Spleen (tissue), 11 donors: ENCODE measurements around the gene MTG1. TPM values are rescaled to one million over a fixed set of nuclear protein-coding genes. Genes with fewer than 3 reads are reported as not detected.

Experiments
- DNase-seq: peaks from one replicate; pipeline ENCODE4 v3.0.0-alpha.2; 2020
- H3K27ac ChIP-seq, 8 donors: fragments of 200-600 bp; sonication (generic) in 7 of 8; 1 replicate in 4 of 8; 2 replicates in 4 of 8; pipeline versions ENCODE4 v1.5.0 to v1.8.0; 2016 to 2021; ENCODE audit warnings: inconsistent platforms in 4 of 8, mild to moderate bottlenecking in 4 of 8, moderate library complexity in 1 of 8
- H3K27me3 ChIP-seq, 7 donors: fragments of 200-600 bp; sonication (generic) in 6 of 7; replicated peaks in 1 of 7; 1 replicate in 4 of 7; 2 replicates in 3 of 7; pipeline versions ENCODE4 v1.5.0 to v1.8.0; 2016 to 2021; ENCODE audit warnings: inconsistent platforms in 3 of 7, mild to moderate bottlenecking in 1 of 7
- H3K36me3 ChIP-seq, 6 donors: fragments of 200-600 bp; sonication (generic) in 5 of 6; 1 replicate in 4 of 6; 2 replicates in 2 of 6; pipeline versions ENCODE4 v1.5.0 to v1.8.0; 2016 to 2021; ENCODE audit warnings: inconsistent platforms in 2 of 6
- H3K4me1 ChIP-seq, 6 donors: fragments of 200-600 bp; sonication (generic) in 5 of 6; 1 replicate in 3 of 6; 2 replicates in 3 of 6; pipeline versions ENCODE4 v1.5.0 to v1.8.0; 2016 to 2021; ENCODE audit warnings: inconsistent platforms in 3 of 6
- H3K4me3 ChIP-seq, 8 donors: fragments of 200-600 bp; sonication (generic) in 7 of 8; 1 replicate in 4 of 8; 2 replicates in 4 of 8; pipeline versions ENCODE4 v1.5.0 to v1.8.0; 2016 to 2021; ENCODE audit warnings: inconsistent platforms in 4 of 8, mild to moderate bottlenecking in 4 of 8, moderate library complexity in 2 of 8
- H3K9me3 ChIP-seq, 8 donors: fragments of 200-600 bp; sonication (generic) in 7 of 8; 1 replicate in 4 of 8; 2 replicates in 4 of 8; pipeline versions ENCODE4 v1.5.0 to v1.8.0; 2016 to 2021; ENCODE audit warnings: inconsistent platforms in 4 of 8
- POLR2A ChIP-seq, 3 donors: fragments of 450-650 bp; IDR thresholded peaks; one replicate each; pipeline ENCODE4 v1.5.1; 2017; ENCODE audit warnings: antibody characterized with exemption in 3 of 3, mild to moderate bottlenecking in 1 of 3
- POLR2AphosphoS5 ChIP-seq, 3 donors: sonication (generic); formaldehyde crosslinking; IDR thresholded peaks; one replicate each; pipeline ENCODE4 v1.5.1; 2017; ENCODE audit warnings: antibody characterized with exemption in 3 of 3
- WGBS, 5 donors: extraction: QIAGEN DNeasy Blood & Tissue Kit in 3 of 5; methylation state at CpG; one replicate each; pipeline versions ENCODE4 v1.1.5 to v1.1.7; 2013 to 2018; 5-methylcytosine and 5-hydroxymethylcytosine counted together
- intact Hi-C: fragments of 100-400 bp; cut with DNase I; formaldehyde crosslinking; loops from one replicate; pipeline ENCODE4 v1.15.0; 2023; ENCODE audit warnings: low total_unique reads
- polyA plus RNA-seq, 3 donors: library from polyadenylated mRNA; stranded (reverse); fragments of 200-250 nt; gene quantifications; one replicate each; pipeline ENCODE4 v1.2.1, GENCODE V29; 2013
- total RNA-seq, 7 donors: library from RNA; depleted of rRNA in 3 of 7; stranded (reverse); fragments of >200 nt in 3 of 7; fragmentation: NEBNext Ultra II Directional in 4 of 7; extraction: Animal tissue kit (Norgen Biotek cat#: 25700) in 4 of 7; gene quantifications; one replicate each; pipeline versions ENCODE4 v1.1.0 to v1.2.1, GENCODE V29; 2016 to 2021
- TF ChIP-seq, protein P1 (sequence below), 11 experiments: fragments of 200-600 bp in 7 of 11; fragments of 450-650 bp in 4 of 11; sonication (generic) in 4 of 11; IDR thresholded peaks in 8 of 11; conservative IDR thresholded peaks in 3 of 11; 1 replicate in 7 of 11; 2 replicates in 4 of 11; pipeline versions ENCODE4 v1.4.0 to v1.8.0; 2016 to 2021; ENCODE audit warnings: antibody characterized with exemption in 11 of 11, inconsistent platforms in 4 of 11, mild to moderate bottlenecking in 1 of 11
- donor health status: healthy with polysubstance abuse.
- donor health status: DM: no; HTN: no; CAD: no; lungs with moderate emphysema.
- donor health status: DM: no; HTN: no; CAD: no.
- donor health status: Bipolar disorder and iron deficiency.
- donor health status: healthy.
- donor health status: DM: no; HTN: no; CAD: no.
- donor health status: DM: yes; HTN: yes; CAD: no.

Gene MTG1
- total and polyA plus RNA-seq, 10 donors = 35.4 to 122 (median 65.6) TPM

DNA sequence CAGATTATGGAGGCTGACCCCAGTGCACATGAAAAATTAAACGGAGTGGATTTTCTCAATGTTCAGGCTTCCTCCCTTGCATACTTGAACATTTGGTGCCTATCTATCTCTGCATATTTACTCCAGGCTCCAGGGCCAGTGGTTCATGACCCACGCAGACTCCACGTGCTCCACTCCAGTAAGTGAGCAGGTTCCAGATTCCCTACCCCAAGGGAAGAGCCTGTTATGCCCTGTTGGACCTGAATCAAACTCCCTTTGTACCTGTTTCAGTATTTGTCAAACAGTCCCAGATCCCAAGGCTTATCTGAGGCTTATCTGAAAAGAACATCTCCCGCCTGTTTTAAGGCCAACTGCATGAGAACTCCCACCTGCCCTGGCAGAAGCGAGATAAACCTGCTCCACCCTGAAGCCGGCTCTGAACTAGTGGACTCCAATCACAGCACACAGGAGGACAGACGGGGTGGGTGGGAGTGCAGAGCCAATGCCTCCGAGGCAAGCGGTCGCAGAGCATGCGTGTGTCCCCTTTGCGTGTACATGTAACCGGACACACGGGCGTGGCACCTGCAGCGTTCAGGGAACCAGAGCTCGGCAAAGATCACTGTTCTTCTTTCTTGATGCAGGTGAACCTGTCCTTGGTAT lies 33.9 kb upstream of the MTG1 start:
- TF ChIP-seq, protein P1, sequence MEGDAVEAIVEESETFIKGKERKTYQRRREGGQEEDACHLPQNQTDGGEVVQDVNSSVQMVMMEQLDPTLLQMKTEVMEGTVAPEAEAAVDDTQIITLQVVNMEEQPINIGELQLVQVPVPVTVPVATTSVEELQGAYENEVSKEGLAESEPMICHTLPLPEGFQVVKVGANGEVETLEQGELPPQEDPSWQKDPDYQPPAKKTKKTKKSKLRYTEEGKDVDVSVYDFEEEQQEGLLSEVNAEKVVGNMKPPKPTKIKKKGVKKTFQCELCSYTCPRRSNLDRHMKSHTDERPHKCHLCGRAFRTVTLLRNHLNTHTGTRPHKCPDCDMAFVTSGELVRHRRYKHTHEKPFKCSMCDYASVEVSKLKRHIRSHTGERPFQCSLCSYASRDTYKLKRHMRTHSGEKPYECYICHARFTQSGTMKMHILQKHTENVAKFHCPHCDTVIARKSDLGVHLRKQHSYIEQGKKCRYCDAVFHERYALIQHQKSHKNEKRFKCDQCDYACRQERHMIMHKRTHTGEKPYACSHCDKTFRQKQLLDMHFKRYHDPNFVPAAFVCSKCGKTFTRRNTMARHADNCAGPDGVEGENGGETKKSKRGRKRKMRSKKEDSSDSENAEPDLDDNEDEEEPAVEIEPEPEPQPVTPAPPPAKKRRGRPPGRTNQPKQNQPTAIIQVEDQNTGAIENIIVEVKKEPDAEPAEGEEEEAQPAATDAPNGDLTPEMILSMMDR (IDR thresholded peaks at IDR 0.05 in 8 of 11, conservative IDR thresholded peaks at IDR 0.05 in 3 of 11) = no peak
- TF ChIP-seq POLR2A (IDR thresholded peaks at IDR 0.05) = no peak
- no peak for TF ChIP-seq POLR2AphosphoS5 (IDR thresholded peaks at IDR 0.05)
- no peak for DNase-seq

DNA sequence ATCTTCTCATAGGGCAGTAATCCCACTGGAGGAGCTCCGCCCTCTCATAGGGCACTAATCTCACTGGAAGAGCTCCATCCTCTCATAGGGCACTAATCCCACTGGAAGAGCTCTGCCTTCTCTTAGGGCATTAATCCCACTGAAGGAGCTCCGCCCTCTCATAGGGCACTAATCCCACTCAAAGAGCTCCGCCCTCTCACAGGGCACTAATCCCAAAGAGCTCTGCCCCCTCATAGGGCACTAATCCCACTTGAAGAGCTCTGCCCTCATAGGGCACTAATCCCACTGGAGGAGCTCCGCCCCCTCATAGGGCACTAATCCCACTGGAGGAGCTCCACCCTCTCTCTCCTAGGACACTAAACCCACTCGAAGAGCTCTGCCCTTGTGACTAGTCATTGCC lies 32.7 kb upstream of the MTG1 start:
- peak overlapping the region in 1 of 8 donors; percentile 28 for H3K4me3 ChIP-seq
- peaks cover 0 to 47% (median 40%) of the 10 kb centered on the region in 6 donors for H3K36me3 ChIP-seq
- H3K9me3 ChIP-seq = no peaks in the 10 kb centered on the region
- DNase-seq = no peak
- peaks cover 7 to 32% (median 15%) of the 10 kb centered on the region in 6 donors for H3K4me1 ChIP-seq
- intact Hi-C loops = no loop called here
- 91 to 94% (median 93%) methylated on average over 5 of the region's 5 CpGs for WGBS, 5 donors
- peak overlapping the region in 5 of 8 donors; percentile 11 to 48 (median 39) for H3K27ac ChIP-seq
- no peaks in the 10 kb centered on the region for H3K27me3 ChIP-seq
- no peak for TF ChIP-seq POLR2A (IDR thresholded peaks at IDR 0.05)
- no peak for TF ChIP-seq POLR2AphosphoS5 (IDR thresholded peaks at IDR 0.05)
- TF ChIP-seq, protein P1 (IDR thresholded peaks at IDR 0.05 in 8 of 11, conservative IDR thresholded peaks at IDR 0.05 in 3 of 11) = no peak

More for the DNA sequence above, 33.9 kb upstream of the MTG1 start:
- peaks cover 8 to 44% (median 20%) of the 10 kb centered on the region in 6 donors for H3K4me1 ChIP-seq
- no peak overlapping the region for H3K4me3 ChIP-seq
- no peaks in the 10 kb centered on the region for H3K9me3 ChIP-seq
- no peaks in the 10 kb centered on the region for H3K27me3 ChIP-seq
- 86 to 91% (median 90%) methylated on average over 16 to 17 of the region's 17 CpGs for WGBS, 5 donors
- intact Hi-C loops = no loop called here
- H3K36me3 ChIP-seq = peaks cover 0 to 47% (median 29%) of the 10 kb centered on the region in 6 donors
- no peak overlapping the region for H3K27ac ChIP-seq

DNA sequence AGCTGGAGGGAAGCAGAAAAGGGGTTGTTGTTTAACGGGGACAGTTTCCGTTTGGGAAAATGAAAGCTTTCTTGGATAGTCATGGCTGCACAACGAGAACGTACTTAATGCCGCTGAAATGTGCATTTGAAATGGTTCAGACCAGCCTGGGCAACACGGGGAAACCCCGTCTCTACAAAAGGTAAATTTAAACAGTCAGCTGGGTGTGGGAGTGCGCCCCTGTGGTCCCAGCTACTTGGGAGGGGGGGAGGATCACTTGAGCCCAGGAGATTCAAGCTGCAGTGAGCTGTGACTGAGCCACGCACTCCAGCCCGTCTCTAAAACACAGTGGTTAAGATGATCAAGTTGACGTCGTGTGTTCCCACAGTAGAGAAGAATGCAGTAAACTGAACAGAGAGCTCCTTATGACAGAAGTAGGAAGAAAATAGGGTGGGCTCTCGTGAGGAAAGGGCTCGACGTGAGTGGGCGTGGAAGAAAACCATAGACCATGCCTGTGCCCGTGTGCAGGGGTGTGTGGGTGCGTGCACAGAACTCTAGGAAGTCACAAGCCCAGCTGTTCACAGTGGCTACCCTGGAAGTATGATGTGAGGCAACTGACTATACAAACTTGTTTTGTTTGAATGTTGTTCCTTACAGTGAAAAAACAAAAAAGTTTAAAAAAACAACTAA lies 32.0 kb upstream of the MTG1 start:
- H3K4me3 ChIP-seq = peak overlapping the region in 1 of 8 donors; percentile 28
- no peak for DNase-seq
- peaks cover under 1 to 25% (median 8%) of the 10 kb centered on the region in 6 donors for H3K4me1 ChIP-seq
- peak overlapping the region in 5 of 8 donors; percentile 11 to 48 (median 39) for H3K27ac ChIP-seq
- H3K36me3 ChIP-seq = peaks cover 0 to 54% (median 47%) of the 10 kb centered on the region in 6 donors
- 60 to 70% (median 67%) methylated on average over 18 of the region's 18 CpGs for WGBS, 5 donors
- no peaks in the 10 kb centered on the region for H3K27me3 ChIP-seq
- intact Hi-C loops = no loop called here
- H3K9me3 ChIP-seq = no peaks in the 10 kb centered on the region
- TF ChIP-seq, protein P1 (IDR thresholded peaks at IDR 0.05 in 8 of 11, conservative IDR thresholded peaks at IDR 0.05 in 3 of 11) = no peak
- TF ChIP-seq POLR2AphosphoS5 (IDR thresholded peaks at IDR 0.05) (no peak), POLR2A (IDR thresholded peaks at IDR 0.05) (no peak)

DNA sequence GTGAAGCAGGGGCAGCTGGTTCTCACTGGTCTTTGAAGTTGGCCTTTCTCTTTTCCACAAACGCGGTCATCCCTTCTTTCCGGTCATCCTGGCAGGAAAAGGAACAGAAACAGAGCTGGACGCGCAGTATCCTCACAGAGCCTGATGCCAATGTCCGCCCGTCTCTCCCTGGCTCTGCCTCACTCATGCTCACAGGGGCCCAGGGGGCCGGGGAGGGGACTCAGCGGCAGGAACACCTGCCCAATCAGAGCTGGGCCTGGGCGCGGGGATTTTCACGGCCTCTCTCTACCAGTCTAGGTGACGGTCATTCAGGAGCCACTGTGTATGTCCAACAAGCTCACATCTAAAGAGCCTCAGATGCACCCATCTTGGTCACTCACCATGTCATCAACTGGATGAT lies 31.1 kb upstream of the MTG1 start:
- DNase-seq = no peak
- Histone ChIP-seq H3K4me3 (no peak overlapping the region), H3K27me3 (no peaks in the 10 kb centered on the region), H3K36me3 (peaks cover 0 to 62% (median 50%) of the 10 kb centered on the region in 6 donors), H3K9me3 (no peaks in the 10 kb centered on the region), H3K27ac (no peak overlapping the region), H3K4me1 (peaks cover 0 to 17% (median 0%) of the 10 kb centered on the region in 6 donors)
- 89 to 97% (median 91%) methylated on average over 13 of the region's 13 CpGs for WGBS, 5 donors
- intact Hi-C loops = no loop called here
- TF ChIP-seq, protein P1 (IDR thresholded peaks at IDR 0.05 in 8 of 11, conservative IDR thresholded peaks at IDR 0.05 in 3 of 11) = no peak
- TF ChIP-seq POLR2AphosphoS5 (IDR thresholded peaks at IDR 0.05) = no peak
- no peak for TF ChIP-seq POLR2A (IDR thresholded peaks at IDR 0.05)
